HL-60 (cell line): ENCODE results near the gene ZNF575.
A peak's percentile ranks its signal among the peaks of the same experiment; 100 is the strongest.

Experiments
- DNase-seq, 2 experiments: peaks; one replicate each; pipeline ENCODE4 v3.0.0-alpha.2; 2010 to 2020; ENCODE audit warnings: low read depth in 1 of 2, low spot score in 1 of 2
- H3K27ac ChIP-seq: fragments of 250-450 bp; sonication (Bioruptor Pico); replicated peaks from 2 replicates; pipeline ENCODE4 v1.5.1; 2020; ENCODE audit warnings: mild to moderate bottlenecking, moderate library complexity
- H3K27me3 ChIP-seq: fragments of 250-450 bp; sonication (Bioruptor Pico); 2 replicates; pipeline ENCODE4 v1.5.1; 2021; ENCODE audit warnings: mild to moderate bottlenecking, moderate library complexity; ENCODE audit not compliant: insufficient read depth, poor library complexity, severe bottlenecking
- H3K4me3 ChIP-seq: replicated peaks from 2 replicates; pipeline ENCODE4 v1.5.1; 2011; ENCODE audit warnings: mild to moderate bottlenecking, control low read depth, low read length; ENCODE audit not compliant: insufficient read depth
- CTCF ChIP-seq: IDR thresholded peaks from one replicate; pipeline ENCODE4 v1.5.1; 2011; ENCODE audit warnings: low read length, control low read depth, inconsistent platforms; ENCODE audit not compliant: insufficient read depth
- GABPA ChIP-seq: IDR thresholded peaks from 2 replicates; pipeline ENCODE4 v1.6.1; 2012; ENCODE audit warnings: low read depth
- POLR2AphosphoS5 ChIP-seq: IDR thresholded peaks from 2 replicates; pipeline ENCODE4 v1.6.1; 2012; ENCODE audit warnings: low read depth
- SPI1 ChIP-seq: IDR thresholded peaks from 2 replicates; pipeline ENCODE4 v1.6.1; 2012; ENCODE audit warnings: low read depth, mild to moderate bottlenecking, borderline replicate concordance
- TF ChIP-seq, protein P1 (sequence below): IDR thresholded peaks from 2 replicates; pipeline ENCODE4 v1.6.1; 2012; ENCODE audit warnings: low read depth; ENCODE audit not compliant: insufficient replicate concordance

Gene ZNF575

DNA sequence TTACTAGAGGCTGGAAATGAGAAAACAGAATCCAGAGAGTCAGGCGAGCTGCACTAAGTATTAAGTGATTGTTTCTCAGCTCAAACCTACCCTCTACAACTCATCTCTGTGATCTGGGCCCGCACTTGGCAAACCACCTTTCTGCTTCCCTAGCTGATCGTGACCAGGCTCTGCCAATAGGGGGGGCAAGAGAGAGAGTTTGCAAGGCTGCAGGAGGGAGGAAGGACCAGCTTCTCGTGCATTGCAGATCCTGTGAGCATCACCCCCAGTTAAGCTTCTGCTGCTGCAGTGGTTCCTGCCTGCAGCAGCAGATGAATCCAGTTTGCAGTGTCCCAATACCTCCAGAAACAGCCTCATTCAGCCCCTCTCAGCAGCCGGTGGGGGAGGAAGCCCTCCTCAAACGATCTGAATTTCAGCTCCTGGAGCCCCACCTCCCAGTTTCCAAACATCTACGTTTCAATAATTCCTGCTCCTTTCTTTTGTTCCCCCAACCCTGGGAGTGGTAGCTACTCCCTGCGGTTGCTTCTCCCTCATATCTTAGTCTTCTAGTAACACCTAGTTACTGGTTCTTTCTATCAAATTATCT is 22.3 kb downstream of the ZNF575 start:
- peak; percentile 71 to 85 for DNase-seq
- no peaks in the 10 kb centered on the region for H3K27me3 ChIP-seq
- H3K4me3 ChIP-seq, result no peak overlapping the region
- TF ChIP-seq CTCF (peak; percentile 88), POLR2AphosphoS5 (no peak), SPI1 (0 out of 2 replicates have a peak, but pooled peaks have one; percentile 4)
- no peak overlapping the region for H3K27ac ChIP-seq

DNA sequence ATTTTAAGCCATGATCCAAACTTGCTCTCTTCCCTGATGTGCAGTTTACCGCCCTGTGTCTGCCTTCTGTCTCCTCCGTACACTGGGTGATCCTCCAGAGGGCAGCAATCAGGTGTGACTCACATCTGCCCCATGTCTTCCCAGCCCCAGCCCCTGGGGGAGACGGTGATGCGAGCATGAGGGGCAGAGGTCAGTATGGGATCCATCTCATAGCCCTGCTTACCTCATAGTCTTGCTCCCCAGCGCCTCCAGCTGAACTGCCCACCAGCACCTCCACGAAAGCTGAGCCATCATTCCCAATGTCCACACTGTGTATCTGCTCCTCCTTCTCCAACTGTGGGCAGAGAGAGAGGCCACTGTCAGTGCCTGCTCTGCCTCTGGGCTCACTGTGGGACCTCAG is 27.7 kb downstream of the ZNF575 start:
- no peaks in the 10 kb centered on the region for H3K27me3 ChIP-seq
- no peak overlapping the region for H3K4me3 ChIP-seq
- TF ChIP-seq POLR2AphosphoS5, result no peak
- TF ChIP-seq GABPA, result no peak
- TF ChIP-seq, protein P1, sequence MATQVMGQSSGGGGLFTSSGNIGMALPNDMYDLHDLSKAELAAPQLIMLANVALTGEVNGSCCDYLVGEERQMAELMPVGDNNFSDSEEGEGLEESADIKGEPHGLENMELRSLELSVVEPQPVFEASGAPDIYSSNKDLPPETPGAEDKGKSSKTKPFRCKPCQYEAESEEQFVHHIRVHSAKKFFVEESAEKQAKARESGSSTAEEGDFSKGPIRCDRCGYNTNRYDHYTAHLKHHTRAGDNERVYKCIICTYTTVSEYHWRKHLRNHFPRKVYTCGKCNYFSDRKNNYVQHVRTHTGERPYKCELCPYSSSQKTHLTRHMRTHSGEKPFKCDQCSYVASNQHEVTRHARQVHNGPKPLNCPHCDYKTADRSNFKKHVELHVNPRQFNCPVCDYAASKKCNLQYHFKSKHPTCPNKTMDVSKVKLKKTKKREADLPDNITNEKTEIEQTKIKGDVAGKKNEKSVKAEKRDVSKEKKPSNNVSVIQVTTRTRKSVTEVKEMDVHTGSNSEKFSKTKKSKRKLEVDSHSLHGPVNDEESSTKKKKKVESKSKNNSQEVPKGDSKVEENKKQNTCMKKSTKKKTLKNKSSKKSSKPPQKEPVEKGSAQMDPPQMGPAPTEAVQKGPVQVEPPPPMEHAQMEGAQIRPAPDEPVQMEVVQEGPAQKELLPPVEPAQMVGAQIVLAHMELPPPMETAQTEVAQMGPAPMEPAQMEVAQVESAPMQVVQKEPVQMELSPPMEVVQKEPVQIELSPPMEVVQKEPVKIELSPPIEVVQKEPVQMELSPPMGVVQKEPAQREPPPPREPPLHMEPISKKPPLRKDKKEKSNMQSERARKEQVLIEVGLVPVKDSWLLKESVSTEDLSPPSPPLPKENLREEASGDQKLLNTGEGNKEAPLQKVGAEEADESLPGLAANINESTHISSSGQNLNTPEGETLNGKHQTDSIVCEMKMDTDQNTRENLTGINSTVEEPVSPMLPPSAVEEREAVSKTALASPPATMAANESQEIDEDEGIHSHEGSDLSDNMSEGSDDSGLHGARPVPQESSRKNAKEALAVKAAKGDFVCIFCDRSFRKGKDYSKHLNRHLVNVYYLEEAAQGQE, result no peak
- TF ChIP-seq SPI1, result no peak
- peak; percentile 11 for TF ChIP-seq CTCF
- DNase-seq, result no peak
- 0 out of 2 replicates have a peak overlapping the region, but pooled peaks have one; percentile 8 for H3K27ac ChIP-seq

GRCh38 chr19:43561139-43561970 is 28.4 kb downstream of the ZNF575 start:
- no peak for DNase-seq
- Histone ChIP-seq H3K27me3 (no peaks in the 10 kb centered on the region), H3K27ac (peak overlapping the region; percentile 81), H3K4me3 (no peak overlapping the region)
- TF ChIP-seq SPI1 (no peak), POLR2AphosphoS5 (no peak), CTCF (no peak), GABPA (no peak)
- TF ChIP-seq, protein P1, result no peak
